Measurements from ENCODE around the gene RAB11FIP5.

DNA sequence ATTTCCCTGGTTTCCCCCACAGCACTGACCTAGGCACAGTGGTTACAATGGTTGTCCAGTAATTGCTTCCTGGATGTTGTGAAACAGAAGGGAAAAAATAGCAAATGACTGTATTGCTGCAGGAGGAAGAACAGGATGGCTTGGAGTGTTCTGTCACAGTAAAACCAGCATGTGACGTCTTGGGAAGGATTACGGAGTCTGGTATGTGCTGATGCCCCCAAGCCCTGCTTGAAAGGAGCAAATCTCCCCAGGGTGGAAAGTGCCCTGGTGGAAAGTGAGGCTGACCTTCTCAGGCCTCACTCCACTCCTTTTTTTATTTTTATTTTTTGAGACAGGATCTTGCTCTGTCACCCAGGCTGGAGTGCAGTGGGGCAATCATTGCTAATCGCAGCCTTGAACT is 7.8 kb downstream of the RAB11FIP5 start:
- TF ChIP-seq, protein P1, sequence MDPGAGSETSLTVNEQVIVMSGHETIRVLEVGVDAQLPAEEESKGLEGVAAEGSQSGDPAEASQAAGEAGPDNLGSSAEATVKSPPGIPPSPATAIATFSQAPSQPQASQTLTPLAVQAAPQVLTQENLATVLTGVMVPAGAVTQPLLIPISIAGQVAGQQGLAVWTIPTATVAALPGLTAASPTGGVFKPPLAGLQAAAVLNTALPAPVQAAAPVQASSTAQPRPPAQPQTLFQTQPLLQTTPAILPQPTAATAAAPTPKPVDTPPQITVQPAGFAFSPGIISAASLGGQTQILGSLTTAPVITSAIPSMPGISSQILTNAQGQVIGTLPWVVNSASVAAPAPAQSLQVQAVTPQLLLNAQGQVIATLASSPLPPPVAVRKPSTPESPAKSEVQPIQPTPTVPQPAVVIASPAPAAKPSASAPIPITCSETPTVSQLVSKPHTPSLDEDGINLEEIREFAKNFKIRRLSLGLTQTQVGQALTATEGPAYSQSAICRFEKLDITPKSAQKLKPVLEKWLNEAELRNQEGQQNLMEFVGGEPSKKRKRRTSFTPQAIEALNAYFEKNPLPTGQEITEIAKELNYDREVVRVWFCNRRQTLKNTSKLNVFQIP (CRISPR knock-in tag; IDR thresholded peaks at IDR 0.05; ENCODE audit: borderline replicate concordance, low read depth), result no peak
- TF ChIP-seq GLIS3 (CRISPR knock-in tag; IDR thresholded peaks at IDR 0.05) (no peak), CSDC2 (CRISPR knock-in tag; IDR thresholded peaks at IDR 0.05) (no peak), ZFP3 (CRISPR knock-in tag; IDR thresholded peaks at IDR 0.05) (no peak)
- TF ChIP-seq, protein P2, sequence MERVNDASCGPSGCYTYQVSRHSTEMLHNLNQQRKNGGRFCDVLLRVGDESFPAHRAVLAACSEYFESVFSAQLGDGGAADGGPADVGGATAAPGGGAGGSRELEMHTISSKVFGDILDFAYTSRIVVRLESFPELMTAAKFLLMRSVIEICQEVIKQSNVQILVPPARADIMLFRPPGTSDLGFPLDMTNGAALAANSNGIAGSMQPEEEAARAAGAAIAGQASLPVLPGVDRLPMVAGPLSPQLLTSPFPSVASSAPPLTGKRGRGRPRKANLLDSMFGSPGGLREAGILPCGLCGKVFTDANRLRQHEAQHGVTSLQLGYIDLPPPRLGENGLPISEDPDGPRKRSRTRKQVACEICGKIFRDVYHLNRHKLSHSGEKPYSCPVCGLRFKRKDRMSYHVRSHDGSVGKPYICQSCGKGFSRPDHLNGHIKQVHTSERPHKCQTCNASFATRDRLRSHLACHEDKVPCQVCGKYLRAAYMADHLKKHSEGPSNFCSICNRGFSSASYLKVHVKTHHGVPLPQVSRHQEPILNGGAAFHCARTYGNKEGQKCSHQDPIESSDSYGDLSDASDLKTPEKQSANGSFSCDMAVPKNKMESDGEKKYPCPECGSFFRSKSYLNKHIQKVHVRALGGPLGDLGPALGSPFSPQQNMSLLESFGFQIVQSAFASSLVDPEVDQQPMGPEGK (CRISPR knock-in tag; IDR thresholded peaks at IDR 0.05; ENCODE audit: borderline replicate concordance), result no peak
